Measurements from ENCODE around the gene FTL.

Gene FTL

GRCh38 chr19:48946463-48947257, 18.4 kb upstream of the FTL start:
- DNase-seq = no peak

- DNase-seq = no peak
These were observed 17.9 kb upstream of the FTL start for GRCh38 chr19:48947258-48947542.

DNA sequence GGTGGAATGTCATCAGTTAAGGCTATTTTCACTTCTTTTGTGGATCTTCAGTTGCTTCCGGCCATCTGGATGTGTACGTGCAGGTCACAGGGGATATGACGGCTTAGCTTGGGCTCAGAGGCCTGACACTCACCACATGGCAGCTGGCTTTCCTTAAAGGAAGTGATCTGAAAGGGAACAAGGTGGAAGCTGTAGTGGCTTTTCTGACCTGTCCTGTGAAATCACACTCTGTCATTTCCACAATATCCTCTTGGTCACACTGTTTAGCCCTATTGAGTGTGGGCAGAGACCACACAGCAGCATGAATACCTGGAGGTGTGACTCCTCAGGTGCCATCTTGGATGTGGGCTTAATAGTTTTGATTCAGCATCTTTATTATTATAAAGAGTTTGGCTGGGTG, 14.9 kb upstream of the FTL start:
- no peak for DNase-seq

DNA sequence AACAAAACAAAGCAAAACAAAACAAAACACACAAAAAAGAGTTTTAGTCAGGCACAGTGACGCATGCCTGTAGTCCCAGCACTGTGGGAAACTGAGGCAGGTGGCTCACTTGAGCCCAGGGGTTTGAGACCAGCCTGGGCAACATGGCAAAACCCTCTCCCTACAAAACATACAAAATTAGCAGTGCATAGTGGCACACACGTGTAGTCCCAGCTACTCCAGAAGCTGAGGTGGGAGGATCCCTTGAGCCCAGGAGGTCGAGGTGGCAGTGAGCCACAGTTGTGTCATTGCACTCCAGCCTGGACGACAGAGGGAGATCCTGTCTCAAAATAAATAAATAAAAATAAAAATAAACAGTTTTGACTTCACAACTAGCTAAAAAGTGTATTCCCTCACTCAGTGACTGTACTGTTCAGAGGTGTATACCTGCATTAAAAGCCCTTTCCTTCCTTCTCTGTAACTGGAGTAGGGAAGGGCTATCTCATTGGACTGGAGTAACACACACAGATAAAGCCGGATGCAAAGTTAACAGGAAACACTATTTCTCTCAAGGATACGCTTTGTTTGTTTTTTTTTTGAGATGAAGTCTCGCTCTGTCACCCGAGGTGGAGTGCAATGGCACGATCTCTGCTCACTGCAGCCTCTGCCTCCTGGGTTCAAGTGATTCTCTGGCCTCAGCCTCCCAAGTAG, 14.1 kb upstream of the FTL start:
- no peak for DNase-seq

DNA sequence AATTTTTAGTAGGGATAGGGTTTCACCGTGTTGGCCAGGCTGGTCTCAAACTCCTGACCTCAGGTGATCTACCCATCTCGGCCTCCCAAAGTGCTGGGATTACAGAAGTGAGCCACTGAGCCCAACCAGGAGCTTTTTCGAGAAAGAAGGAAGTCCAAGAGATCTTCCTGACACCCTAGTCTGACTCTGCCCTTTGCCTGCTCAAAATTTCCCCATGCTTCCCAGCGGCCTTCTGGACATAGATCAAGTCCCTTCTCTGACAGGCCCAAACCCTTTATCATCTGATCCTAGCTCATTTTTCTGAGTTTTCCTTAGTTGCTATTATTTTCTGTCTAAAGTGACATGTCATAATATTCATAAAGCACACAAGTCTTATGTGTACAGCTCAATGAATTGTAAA, 12.0 kb upstream of the FTL start:
- no peak for DNase-seq

DNA sequence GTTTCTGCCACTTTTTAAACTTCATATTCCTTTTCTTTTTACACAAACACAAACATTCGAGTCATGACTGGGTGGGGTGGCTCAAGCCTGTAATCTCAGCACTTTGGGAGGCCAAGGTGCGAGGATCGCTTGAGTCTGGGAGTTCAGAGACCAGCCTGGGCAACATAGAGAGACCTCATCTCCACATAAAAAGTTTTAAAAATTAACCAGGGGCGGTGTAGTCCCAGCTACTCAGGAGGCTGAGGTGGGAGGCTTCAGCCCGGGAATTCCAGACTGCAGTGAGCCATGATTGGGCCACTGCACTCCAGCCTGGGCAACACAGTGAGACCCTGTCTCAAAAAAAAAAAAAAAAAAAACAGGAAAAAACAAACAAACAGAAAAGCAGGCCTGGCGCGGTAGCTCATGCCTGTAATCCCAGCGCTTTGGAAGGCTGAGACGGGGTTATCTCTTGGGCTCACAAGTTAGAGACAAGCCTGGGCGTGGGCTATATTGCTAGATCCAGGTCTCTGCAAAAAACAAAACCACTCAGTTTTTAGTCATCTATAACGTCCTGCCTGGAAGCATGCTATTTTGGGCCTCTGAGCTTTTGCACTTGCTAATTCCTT, 11.0 kb upstream of the FTL start:
- DNase-seq = no peak

DNA sequence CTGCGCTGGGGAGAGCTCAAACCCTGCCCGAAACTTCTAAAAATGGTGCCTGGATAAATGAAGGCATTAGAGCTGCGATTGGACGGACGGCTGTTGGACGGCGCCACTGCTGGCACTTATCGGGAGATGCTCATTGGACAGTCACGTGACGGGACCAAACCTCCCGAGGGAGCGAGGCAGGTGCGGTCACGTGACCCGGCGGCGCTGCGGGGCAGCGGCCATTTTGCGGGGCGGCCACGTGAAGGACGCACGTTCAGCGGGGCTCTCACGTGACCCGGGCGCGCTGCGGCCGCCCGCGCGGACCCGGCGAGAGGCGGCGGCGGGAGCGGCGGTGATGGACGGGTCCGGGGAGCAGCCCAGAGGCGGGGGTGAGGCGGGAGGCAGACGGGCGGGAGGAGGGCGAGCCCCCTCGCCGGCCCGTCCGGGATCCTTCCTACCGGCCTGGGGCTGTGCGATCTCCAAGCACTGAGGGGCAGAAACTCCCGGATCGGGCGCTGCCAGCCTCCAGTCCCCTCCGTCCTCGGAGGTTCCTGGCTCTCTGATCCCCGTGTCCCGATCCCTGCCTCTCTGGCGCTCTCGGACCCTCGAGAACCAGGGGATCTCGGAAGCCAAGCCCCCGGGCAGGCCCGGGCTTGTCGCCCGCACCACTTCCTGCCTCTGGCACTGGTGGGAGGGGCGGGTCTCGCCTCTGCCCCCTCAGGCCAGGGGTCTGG, 10.4 kb upstream of the FTL start, which contains the start of gene BAX:
BAX (plus strand) TSS at position 281 of the 713 bp plus-strand sequence; CDS start at position 335, 54 bp downstream.
- peak; percentile 88 for DNase-seq

DNA sequence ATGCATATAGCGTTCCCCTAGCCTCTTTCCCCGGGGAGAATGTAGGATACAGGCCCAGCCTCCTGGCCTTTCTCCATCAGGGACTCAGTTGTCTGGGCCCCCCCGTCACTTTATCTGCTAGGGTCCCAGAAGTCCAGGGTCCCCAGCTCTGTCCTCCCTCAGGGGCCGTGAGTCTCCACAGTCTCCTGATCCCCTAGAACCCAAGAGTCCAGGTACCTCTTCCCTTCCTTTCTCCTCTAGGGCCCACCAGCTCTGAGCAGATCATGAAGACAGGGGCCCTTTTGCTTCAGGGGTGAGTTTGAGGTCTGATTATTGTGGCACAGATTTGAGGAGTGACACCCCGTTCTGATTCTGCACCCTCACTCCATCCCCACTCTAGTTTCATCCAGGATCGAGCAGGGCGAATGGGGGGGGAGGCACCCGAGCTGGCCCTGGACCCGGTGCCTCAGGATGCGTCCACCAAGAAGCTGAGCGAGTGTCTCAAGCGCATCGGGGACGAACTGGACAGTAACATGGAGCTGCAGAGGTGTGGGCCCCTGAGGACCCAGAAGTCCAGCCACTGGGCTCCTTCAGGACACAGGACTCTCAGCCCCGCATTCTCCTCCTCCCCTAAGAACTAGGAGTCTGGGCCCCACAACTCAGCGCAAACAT, 9.7 kb upstream of the FTL start:
- DNase-seq = no peak

DNA sequence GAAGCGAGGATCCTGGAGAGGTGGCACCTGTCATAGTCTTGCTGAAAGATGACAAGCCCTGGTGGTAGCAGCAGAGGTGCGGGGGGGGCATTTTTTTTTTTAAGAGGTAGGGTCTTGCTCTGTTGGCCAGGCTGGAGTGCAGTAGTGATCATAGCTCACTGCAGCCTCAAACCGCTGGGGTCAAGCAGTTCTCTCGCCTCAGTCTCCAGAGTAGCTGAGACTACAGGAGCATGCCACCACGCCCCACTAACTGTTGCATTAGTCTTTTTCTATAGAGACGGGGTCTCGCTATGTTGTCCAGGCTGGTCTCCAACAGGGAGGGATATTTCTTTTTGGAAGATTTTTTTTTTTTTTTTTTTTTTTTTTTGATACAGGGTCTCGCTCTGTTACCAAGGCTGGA, 7.1 kb upstream of the FTL start:
- no peak for DNase-seq

GRCh38 chr19:48959341-48960239, 5.5 kb upstream of the FTL start:
- DNase-seq = no peak

- DNase-seq = no peak
These were observed 4.0 kb upstream of the FTL start for GRCh38 chr19:48961051-48961649.

DNA sequence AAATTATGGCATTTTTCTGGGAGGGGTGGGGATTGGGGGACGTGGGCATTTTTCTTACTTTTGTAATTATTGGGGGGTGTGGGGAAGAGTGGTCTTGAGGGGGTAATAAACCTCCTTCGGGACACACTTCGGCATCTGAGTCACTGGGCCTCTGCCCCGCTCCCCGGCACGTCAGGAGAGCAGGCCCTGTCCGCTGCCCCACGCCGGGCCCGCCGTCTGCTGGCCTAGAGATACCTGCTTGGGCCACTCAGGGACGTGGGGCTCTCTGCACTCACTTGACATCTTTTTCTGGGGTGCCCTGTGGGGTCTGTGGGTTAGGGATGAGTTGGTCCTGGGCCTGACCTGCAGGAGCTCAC, 3.5 kb upstream of the FTL start:
- no peak for DNase-seq

- DNase-seq = peak; percentile 53
These were observed 2.9 kb upstream of the FTL start for GRCh38 chr19:48962029-48962848.

DNA sequence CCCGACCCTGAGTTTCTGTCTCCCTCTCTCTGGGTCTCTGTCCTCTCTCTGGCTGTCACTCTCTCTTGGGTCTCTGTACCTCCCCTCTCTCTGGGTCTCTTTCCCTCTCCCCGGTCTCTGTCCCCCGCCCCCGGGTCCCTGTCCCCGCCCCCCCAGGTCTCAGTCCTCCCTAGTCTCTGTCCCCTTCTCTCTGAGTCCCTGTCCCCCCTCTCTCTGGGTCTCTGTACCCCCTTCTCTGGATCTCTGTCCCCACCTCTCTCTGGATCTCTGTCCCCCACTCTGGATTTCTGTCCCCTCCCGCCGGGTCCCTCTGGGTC, 2.3 kb upstream of the FTL start:
- no peak for DNase-seq

DNA sequence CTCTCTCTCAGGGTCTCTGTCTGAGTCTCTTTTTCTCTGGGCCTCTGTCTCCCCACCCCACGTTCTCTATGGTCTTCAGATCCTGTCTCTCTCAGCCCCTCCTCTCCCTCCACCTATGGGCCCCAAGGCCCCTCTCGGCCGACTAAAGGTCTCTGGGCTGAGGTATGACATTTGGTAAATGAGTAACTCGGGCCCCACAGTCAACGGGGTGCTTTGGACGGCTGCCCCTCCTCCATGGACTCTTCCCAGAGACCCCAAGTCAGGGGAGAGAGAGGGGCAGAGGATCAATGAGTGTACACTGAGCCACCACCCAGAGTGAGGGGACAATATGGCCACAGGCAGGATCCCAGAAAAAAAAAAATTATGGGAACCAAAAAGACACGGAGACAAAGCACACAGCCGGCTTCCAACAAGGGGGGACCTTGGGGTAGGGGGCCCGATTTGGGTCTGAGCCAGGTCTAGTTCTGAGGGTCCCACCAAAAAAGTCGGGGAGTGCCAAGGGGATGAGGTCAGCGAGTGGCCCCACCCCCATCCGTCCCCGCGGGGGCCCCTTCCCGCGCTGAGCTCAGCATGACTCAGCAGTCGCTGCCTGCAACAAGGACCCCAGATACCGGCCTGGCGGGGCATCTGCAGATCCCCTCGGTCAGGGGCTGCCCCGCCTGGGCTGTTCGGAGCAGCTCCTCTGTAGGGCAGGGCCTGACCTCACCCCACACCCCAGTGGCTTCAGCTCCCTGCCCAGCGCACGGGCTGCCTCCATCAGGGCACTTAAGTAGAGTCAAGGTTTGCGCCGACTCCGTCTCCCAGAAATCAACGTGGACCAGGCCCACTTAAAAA, 1.5 kb upstream of the FTL start:
- DNase-seq = peak; percentile 59

DNA sequence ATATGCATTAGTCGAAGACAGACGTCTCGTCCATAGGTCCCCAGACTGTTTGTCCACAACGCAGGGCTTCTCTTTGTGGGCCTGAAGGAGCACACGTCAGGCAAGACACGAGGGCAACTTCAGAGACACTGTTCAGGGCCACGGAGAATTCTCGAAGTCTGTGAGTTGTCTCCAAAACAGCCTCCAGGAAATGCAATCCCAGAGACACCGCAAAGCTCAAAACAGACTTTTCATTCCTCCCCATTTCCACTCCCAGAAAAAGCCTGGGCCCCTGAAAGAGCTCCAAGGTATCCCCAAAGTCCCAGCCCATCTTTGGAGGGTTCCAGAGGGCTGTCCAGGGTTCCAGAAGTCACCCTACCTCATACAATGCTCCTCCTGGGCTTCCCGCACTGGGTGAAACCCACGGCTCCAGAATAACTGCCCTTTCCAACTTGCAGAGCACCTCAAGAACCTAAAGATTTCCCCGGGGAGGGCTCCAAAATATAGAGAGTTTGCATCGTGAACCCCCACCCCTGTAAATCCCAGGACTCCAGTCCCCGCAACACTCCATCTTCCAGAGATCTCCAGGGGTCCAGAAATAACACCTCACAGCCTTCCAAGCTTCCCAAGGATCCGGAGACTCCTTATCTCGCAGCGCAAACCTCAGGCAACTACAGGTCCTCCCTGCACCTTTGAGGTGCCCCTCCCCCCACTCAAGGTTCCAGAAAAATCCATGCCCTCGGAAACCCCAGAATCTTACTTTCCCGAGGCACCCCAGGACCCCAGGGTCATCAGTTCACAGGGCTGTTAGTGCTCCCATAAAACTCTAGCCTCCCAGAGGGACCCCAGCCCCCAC, 687 bp upstream of the FTL start:
- no peak for DNase-seq

DNA sequence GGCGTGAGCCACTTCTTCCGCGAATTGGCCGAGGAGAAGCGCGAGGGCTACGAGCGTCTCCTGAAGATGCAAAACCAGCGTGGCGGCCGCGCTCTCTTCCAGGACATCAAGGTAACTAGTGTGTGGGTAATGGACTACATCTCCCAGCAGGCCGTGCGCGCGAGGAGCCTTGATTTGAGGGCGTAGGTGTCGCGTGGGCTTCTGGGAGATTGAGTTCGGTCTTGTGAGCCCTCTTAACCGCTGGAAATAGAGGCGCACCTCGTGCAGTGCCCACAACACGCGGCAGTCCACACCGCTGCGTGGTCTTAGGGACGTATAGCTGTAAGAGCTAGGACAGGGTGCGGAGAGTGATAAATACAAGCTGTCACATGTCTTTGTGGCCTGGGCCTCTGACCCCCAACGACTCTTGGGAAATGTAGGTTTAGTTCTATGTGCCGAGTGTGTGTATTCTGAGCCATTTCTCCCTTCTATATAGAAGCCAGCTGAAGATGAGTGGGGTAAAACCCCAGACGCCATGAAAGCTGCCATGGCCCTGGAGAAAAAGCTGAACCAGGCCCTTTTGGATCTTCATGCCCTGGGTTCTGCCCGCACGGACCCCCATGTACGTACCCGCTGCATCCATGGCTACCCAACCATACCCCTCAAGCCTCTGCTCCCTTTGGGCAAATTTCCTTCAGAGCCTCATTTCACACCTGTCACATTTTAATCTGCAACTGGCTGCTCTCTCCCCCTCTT, 864 bp downstream of the FTL start:
- DNase-seq = peak; percentile 90

Data from CD4-positive, alpha-beta T cell treated with Interleukin-21 for 1 hour (primary cell).